ENCODE data around the gene KRTAP10-5. TPM values are rescaled to one million over a fixed set of nuclear protein-coding genes. Genes with fewer than 3 reads are reported as not detected.
"Not testable (repeated sequence)": the region's sequence is repeated elsewhere in the genome, so short reads cannot be mapped to it uniquely, and the experiment has no call there.

The KRTAP10-5 gene
- total RNA-seq, 1 donor from 2014 or later: not detected

DNA sequence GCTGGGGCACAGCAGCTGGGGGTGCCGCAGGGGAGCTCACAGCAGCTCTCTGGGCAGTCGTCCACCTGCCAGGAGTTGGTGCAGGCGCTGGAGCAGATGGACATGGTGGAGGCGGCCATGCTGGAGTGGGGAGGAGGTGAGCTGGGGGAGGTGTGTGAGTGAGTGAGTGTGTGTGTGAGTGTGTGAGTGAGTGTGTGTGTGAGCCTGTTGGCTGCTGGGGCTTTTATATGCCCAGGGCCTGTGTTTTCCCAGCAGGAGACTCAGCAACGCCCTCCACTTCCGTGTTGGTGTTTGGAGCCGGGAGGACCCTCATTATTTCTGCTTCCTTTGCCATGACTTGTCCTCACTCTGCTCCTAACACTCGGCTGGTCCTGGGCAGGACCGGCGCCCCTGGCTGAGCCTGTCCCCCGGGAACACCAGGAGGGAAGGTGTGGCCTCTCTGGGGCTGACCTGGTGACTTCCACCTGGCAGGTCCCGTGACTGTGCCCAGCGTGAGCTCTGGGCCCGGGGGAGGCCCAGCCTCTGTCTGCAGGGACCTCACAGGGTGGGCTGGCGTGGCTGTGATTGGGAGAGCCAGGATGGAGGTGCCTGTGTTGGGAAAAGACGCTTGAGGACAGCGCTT is 29.0 kb downstream of the KRTAP10-5 start, which contains the start of gene KRTAP10-2:
Gene KRTAP10-2 (minus strand): TSS at position 166 of the 622 bp plus-strand sequence. CDS start 47 bp downstream, at position 119.
- no peak for DNase-seq (ENCODE audit: extremely low read depth, low read depth, low spot score)

DNA sequence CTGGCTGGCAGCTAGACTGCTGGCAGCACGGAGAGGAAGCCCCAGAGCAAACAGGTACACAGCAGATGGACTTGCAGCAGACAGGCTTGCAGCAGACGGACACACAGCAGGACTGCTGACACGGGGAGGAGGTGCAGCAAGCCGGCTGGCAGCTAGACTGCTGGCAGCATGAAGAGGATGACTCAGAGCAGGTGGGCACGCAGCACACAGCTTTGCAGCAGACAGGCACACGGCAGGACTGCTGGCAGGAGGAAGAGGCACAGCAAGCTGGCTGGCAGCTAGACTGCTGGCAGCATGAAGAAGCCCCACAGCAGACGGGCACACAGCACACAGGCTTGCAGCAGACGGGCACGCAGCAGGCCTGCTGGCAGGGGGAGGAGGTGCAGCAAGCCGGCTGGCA is 29.6 kb downstream of the KRTAP10-5 start:
- no peak for DNase-seq (ENCODE audit: extremely low read depth, low read depth, low spot score)

DNA sequence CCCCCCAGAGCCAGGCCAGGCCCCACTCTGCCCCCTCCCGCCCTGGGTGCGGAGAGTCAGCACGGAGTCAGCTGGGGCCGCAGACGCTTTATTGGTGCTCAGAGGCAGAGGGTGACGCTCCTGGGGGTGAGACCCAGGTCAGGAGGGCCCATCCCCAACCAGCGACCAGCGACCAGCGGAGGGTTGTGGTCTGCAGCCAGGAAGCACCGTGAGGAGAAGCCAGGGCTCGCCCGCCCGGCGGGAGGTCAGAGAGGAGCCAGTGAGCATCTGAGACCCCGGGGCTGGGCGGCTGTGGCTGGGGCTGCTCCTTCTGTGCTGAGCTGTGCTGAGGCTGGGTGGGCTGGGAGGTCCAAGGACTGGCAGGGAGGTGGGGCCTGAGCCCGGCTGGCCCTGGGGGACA is 30.1 kb downstream of the KRTAP10-5 start:
- DNase-seq (ENCODE audit: extremely low read depth, low read depth, low spot score): not testable (repeated sequence)

DNA sequence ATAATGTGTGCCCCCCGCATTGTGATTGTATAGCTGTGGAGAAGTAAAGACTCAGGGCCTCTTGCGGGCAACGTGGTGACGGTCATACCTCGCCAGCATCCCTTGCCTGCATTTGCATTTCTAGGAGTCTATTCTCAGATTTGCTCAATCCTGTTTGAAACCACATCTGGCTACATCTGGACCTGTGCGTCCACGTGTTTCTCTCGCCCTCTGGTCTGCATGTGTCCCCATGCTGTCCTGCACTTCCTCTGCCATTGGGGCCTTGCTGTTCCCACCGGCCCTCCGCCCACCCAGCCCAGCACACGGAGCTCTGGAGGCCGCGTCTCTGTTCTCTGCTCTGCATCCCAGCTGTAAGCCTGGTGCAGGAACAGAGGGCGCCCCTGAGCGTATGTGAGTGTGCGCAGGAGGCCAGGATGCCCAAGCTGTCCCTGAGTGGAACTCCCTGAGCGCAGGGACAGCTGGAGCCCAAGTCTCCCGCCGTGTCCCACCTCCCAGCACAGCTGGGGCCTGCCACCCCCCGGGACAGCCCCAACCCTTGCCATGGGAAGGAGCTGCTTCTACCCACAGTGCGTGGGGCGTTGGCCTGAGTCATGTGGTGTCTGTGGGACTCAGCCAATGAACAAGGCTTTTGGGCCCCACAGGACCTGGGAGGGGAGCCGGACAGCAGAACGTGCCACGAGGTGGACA is 30.7 kb downstream of the KRTAP10-5 start:
- DNase-seq (ENCODE audit: extremely low read depth, low read depth, low spot score): no peak

- no peak for DNase-seq (ENCODE audit: extremely low read depth, low read depth, low spot score)
Observed at GRCh38 chr21:44548922-44549321, 31.5 kb downstream of the KRTAP10-5 start.

DNA sequence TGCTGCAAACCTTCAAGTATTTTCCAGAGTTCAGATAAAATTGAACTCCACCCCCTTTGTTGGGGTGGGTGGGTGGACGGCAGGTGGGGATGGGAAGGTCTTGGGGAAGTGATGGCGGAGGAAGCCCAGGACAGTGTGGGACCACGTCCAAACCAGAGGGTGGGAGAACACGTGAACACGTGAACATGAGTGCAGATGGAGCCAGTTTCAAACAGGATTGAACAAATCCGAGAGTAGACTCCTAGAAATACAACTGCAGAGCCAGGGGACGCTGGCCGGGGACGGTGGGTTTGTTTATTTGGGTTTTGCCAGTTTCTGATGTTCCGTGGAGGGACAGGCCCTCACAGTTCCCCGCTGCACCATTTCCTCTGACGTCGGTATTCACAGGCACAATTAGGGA is 32.0 kb downstream of the KRTAP10-5 start:
- no peak for DNase-seq (ENCODE audit: extremely low read depth, low read depth, low spot score)

GRCh38 chr21:44547656-44548331 is 32.6 kb downstream of the KRTAP10-5 start:
- DNase-seq (ENCODE audit: extremely low read depth, low read depth, low spot score): no peak

DNA sequence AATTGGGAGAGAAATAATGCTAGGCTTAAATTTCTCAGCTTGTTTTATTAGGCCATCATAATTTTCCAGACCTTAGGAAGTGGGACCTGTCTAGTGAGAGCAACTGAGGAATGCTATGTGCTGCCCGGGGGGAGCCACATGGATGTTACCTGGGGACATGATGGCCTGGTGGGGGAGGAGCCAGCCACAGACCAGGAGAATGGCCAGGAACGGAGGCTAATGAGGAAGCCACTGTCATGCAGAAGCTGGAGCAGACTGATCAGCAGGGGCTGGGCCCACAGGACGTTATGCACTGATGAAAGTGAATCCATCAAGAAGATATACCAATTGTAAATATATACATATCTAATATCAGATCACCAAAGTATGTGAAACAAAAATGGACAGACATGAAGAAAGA is 35.8 kb downstream of the KRTAP10-5 start:
- DNase-seq (ENCODE audit: extremely low read depth, low read depth, low spot score): no peak

GRCh38 chr21:44542716-44543115 is 37.7 kb downstream of the KRTAP10-5 start:
- no peak for DNase-seq (ENCODE audit: extremely low read depth, low read depth, low spot score)

GRCh38 chr21:44540741-44541288 is 39.6 kb downstream of the KRTAP10-5 start:
- DNase-seq (ENCODE audit: extremely low read depth, low read depth, low spot score): no peak

GRCh38 chr21:44539991-44540666 is 40.3 kb downstream of the KRTAP10-5 start, which contains the start of gene KRTAP10-1:
TSS of gene KRTAP10-1 (minus strand) at chr21:44540195. CDS start at chr21:44540150, 45 bp downstream.
- no peak for DNase-seq (ENCODE audit: extremely low read depth, low read depth, low spot score)

GRCh38 chr21:44539046-44539445 is 41.4 kb downstream of the KRTAP10-5 start:
- no peak for DNase-seq (ENCODE audit: extremely low read depth, low read depth, low spot score)

GRCh38 chr21:44537930-44538911 is 42.2 kb downstream of the KRTAP10-5 start:
- no peak for DNase-seq (ENCODE audit: extremely low read depth, low read depth, low spot score)

GRCh38 chr21:44535963-44536362 is 44.4 kb downstream of the KRTAP10-5 start:
- DNase-seq (ENCODE audit: extremely low read depth, low read depth, low spot score): no peak

DNA sequence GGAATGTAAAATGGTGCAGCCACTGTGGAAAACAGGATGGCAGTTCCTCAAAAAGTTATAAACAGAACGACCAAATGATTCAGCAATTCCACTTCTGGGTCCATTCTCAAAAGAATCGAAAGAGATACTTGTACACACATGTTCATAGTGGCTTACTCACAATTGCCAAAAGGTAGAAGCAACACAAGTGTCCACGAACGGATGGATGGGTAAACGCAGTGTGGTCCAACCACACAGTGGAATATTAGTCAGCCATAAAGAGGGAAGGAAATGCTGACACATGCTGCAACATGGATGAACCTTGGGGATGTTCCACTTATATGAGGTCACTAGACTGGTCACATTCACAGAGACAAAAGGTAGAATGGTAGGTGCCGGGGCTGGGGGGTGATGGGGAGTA is 45.7 kb downstream of the KRTAP10-5 start:
- DNase-seq (ENCODE audit: extremely low read depth, low read depth, low spot score): no peak

DNA sequence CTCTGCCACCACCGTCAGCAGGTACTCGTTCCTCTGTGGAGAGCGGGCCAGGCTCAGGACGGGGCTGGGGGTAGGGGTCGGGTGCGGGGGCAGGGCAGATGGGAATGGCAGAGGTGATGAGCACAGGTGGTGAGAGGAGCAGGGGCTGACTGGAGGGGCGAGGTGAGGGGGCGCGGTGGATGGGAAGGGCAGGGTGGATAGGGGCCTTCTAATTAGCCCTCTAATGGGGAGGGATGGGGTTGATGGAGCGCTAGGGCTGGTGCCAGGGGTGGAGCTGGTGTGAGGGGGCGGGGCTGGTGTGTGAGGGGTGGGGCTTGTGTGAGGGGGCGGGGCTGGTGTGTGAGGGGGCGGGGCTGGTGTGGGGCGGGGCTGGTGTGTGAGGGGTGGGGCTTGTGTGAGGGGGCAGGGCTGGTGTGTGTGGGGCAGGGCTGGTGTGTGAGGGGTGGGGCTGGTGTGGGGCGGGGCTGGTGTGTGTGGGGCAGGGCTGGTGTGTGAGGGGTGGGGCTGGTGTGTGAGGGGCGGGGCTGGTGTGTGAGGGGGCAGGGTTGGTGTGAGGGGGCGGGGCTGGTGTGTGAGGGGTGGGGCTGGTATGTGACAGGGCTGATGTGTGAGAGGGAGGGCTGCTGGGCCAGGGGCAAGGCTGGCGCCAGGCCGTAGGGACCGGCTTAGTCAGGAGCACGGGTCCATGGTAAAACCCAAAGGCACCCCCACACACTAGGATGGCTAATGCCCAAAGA is 46.3 kb downstream of the KRTAP10-5 start:
- no peak for DNase-seq (ENCODE audit: extremely low read depth, low read depth, low spot score)

DNA sequence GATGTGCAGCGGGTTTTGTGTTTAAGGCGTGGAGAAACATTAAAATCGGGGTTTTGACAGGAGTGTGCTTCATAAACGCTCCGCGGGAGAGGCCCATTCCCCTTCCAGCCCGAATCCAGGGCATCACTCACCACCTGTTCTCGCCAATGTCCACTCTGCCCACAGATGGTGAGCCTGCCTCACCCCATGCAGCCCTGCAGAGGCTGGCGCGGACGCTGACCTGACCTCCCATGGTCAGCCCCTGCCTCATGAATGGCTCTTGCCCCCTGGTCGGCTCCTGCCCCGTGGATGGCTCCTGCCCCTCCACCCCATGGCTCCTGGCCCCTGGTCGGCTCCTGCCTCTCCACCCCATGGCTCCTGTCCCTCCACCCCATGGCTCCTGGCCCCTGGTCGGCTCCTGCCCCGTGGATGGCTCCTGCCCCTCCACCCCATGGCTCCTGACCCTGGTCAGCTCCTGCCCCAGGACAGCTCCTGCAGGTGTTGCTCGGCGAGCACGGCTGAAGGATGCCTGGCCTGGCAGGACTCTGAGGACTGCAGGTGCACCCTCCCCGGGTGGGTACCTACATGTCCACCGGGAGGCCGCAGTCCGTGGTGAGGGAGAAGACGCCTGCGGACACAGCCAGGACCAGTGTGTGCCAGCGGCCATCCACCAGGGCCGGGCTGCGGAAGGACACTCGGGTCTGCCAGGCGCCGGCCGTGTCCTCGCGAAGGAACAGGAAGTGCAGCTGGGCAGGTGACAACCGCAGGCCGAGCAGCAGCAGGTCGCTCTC is 47.1 kb downstream of the KRTAP10-5 start:
- no peak for DNase-seq (ENCODE audit: extremely low read depth, low read depth, low spot score)

- DNase-seq (ENCODE audit: extremely low read depth, low read depth, low spot score): no peak
Observed at GRCh38 chr21:44532712-44533111, 47.7 kb downstream of the KRTAP10-5 start.
